NCI-H2196 treated with DMSO at 0.1 percent for 48 hours (cell line): Measurements from ENCODE around the gene AKR1B1.

Source experiments
- DNase-seq: peaks from one replicate; lab custom pipeline; 2025; ENCODE audit not compliant: unreplicated experiment; lab: John Stamatoyannopoulos, UW

Gene AKR1B1

GRCh38 chr7:134446446-134446845 is 12.5 kb downstream of the AKR1B1 start:
- no peak for DNase-seq

DNA sequence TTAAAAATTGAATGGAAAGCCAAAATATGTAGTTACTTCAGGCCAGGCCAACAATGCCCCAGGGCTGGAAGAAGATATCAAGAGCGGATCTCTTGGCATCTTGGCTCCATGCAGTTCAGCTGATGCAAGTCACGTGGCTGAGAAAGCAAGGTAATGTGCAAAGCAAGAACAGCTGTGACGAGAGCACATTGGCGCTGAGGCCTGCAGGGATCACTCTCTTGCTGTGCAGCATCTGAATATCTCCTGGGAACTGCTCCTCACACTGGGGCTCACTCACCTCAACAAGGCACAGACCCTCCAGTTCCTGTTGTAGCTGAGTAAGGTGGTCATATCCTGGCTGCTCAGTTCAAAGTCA is 14.0 kb downstream of the AKR1B1 start:
- DNase-seq, result no peak

DNA sequence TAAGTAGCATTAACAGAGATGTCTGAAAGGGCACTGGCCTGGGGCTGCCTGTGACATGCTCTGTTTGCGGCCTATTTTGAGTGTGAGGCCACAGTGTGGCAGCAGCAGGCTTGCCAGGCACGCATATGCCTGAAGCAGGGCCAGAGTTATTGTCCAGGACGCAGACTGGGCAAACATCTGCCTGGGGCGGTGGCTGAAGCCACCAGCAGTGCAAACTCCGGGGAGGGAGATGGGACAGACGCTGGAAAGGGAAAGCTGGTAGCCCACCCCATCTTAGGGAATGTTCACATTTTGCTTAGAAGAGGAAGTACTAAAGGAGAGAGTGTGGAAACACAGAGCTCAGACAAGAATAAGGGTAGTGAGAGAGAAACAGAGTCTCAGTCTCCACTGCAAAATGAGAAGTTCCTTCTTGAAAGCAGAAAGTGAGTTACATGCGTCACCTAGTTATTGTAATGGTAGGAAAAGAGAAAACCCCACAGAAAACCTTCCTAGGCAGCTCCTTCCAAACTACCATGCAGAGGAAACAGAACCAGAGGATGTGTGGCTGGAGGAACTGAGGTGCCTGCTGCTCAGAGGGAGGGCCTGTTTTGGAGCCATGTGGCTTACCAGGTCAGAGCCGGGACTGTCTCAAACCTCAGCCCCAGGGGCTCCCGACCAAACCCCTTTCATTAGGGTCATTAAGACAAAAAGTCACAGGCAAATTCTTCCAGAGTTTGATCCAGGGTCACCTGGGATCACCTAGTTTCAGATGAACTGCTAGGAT is 14.5 kb downstream of the AKR1B1 start:
- DNase-seq, result no peak

- no peak for DNase-seq
These were observed 15.4 kb downstream of the AKR1B1 start for GRCh38 chr7:134443396-134444070.

DNA sequence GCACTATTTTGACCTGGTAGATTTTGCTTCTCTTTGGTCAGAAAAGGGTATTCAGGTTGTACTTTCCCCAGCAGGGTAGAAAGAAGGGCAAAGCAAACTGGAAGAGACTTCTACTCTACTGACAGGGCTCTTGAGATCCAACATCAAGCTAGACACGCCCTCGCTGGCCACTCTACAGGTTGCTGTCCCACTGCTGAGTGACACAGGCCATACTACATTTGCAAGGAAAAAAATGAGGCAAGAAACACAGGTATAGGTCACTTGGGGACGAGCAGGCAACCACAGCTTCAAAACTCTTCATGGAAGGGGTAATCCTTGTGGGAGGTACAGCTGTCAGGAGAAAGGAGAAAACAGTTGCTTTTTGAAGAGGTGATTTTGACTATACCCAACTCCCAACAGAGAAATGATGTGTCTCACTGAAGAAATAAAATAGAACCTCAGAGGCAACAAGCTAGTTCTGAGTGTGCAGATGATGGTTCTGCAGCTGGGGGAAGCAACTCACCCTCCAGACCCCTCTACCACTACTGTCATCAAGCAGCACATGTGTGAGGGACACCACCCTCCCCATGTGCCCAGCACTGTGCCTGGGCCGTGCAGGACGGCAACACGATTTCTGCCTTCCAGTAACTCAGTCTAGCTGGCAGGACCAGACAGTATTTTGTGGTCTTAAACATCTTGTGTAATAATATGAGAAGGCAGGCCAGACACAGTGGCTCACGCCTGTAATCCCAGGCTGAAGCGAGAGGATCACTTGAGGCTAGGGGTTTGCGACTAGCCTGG is 16.3 kb downstream of the AKR1B1 start:
- DNase-seq, result no peak

GRCh38 chr7:134441264-134441663 is 17.6 kb downstream of the AKR1B1 start:
- DNase-seq, result no peak

- no peak for DNase-seq
These were observed 18.4 kb downstream of the AKR1B1 start for GRCh38 chr7:134440476-134440875.

- DNase-seq, result no peak
These were observed 18.8 kb downstream of the AKR1B1 start for GRCh38 chr7:134440067-134440466.

- DNase-seq, result no peak
These were observed 20.0 kb downstream of the AKR1B1 start for GRCh38 chr7:134438946-134439345.

GRCh38 chr7:134435161-134435920 is 23.6 kb downstream of the AKR1B1 start:
- no peak for DNase-seq

DNA sequence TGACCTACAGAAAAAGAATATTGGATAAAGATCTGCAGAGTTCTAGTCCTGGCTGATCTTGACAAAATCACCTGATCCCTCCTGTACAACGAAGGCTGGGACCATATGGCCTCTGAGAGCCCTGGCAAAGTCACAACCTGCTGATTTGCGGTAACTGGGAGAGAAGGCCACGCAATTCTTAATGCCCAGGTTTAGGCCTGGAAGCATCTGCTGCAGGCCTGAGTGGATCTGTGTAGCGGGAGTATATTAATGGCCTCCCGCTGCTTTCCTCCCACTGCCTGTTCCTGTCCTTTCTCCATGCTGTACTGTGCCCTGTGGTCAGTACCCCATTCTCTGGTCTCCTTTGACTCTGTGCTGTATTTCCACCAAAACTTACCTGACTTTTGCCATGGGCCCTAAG is 24.2 kb downstream of the AKR1B1 start:
- DNase-seq, result no peak

DNA sequence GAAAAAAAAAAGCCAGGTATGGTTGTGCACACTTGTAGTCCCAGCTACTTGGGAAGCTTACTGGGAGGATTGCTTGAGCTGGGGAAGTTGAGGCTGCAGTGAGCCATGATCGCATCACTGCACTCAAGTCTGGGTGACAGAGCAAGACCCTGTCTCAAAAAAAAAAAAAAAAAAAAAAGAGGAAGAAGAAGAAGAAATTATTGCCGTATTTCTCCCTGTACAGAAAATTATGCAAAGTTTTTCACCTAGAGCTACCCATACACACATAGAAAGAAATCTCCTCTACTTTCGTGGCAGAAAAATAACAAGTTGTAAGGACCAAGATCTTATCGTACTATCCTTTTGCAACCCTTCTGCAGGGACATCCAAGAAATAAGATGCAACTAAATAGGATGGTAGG is 25.5 kb downstream of the AKR1B1 start:
- no peak for DNase-seq

GRCh38 chr7:134432296-134433152 is 26.4 kb downstream of the AKR1B1 start:
- DNase-seq, result peak; percentile 76

GRCh38 chr7:134431815-134432214 is 27.1 kb downstream of the AKR1B1 start:
- no peak for DNase-seq

DNA sequence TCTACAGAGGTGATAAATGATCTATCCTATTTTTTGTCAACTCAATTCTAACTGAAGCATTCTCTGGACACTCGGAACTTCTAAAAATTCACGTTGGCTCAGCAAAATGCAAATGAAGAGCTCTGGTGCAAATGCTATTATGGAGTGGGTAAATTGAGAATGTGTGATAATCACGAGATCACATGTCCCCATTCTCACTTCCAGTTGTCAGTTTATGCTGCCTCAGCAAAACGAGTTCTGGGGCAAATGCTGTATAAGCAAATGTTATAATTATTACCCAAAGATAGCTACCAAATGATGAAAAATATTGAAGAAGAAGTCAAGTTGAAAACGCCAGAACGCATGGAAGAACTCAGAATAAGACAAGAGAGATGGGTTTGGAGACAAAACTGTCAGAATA is 29.4 kb downstream of the AKR1B1 start:
- DNase-seq, result no peak

DNA sequence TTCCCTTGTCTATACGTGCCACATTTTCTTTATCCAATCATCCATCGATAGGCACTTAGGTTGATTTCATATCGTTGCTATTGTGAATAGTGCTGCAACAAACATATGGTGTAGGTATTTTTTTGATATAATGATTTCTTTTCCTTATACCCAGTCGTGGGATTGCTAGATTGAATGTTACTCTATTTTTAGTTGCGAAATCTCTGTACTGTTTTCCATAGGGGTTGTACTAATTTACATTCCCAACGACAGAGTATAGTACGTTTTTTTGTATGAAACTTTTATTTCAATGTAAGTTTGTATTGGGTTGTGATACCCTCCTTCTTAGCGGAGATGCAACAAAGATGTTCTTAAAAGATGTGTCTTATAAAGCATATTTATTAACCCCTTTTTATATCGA is 30.0 kb downstream of the AKR1B1 start:
- no peak for DNase-seq

GRCh38 chr7:134427896-134428295 is 31.0 kb downstream of the AKR1B1 start:
- DNase-seq, result no peak

DNA sequence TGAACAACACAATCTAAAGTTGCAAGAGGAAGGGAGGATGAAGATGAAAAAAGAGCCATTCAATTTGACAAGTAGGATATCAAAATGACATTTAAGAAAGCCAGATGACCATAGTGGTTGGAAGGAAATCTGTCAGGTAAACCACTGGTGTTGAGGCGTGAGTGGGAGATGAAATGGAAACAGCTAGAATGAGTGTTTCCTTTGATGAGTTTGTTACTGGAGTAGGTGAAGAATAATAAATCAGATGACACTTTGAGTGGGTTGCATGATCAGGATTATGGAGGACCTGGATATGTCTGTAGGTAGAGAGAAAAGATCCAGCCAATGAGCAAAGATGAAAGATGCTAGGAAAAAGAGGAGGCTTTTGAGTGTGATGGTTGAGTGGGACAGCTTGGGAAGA is 33.1 kb downstream of the AKR1B1 start:
- DNase-seq, result no peak

- DNase-seq, result no peak
These were observed 36.3 kb downstream of the AKR1B1 start for GRCh38 chr7:134422638-134423037.

- DNase-seq, result no peak
These were observed 36.9 kb downstream of the AKR1B1 start for GRCh38 chr7:134422008-134422407.
